GM23338 (cell line): Measurements from ENCODE around the gene KCNQ5. TPM values are rescaled to one million over a fixed set of nuclear protein-coding genes. Genes with fewer than 3 reads are reported as not detected.

ENCODE experiments used
- ATAC-seq: fragments of 200-7000 bp; cut with Tn5 transposase; 3 replicates; pipeline ENCODE4 v1.9.1; 2020
- DNase-seq: peaks from one replicate; pipeline ENCODE4 v3.0.0-alpha.2; 2015; ENCODE audit warnings: low spot score
- H2AFZ ChIP-seq: fragments of 200-600 bp; sonication (generic); 2 replicates; pipeline ENCODE4 v1.8.0; 2016; ENCODE audit warnings: antibody characterized with exemption, mild to moderate bottlenecking, moderate library complexity
- H3F3A ChIP-seq: fragments of 200-600 bp; sonication (generic); replicated peaks from 2 replicates; pipeline ENCODE4 v1.8.0; 2017; ENCODE audit warnings: antibody characterized with exemption, mixed run types, low read depth
- H3K27ac ChIP-seq: fragments of 200-600 bp; sonication (generic); 2 replicates; pipeline ENCODE4 v1.6.1; 2016; ENCODE audit warnings: low read depth
- H3K27me3 ChIP-seq: fragments of 200-600 bp; sonication (generic); 2 replicates; pipeline ENCODE4 v1.8.0; 2016; ENCODE audit warnings: mild to moderate bottlenecking, mixed run types, moderate library complexity; ENCODE audit not compliant: insufficient read depth
- H3K36me3 ChIP-seq: fragments of 200-600 bp; sonication (generic); 2 replicates; pipeline ENCODE4 v1.8.0; 2016; ENCODE audit warnings: mild to moderate bottlenecking; ENCODE audit not compliant: insufficient read depth
- H3K4me1 ChIP-seq: fragments of 200-600 bp; sonication (generic); 2 replicates; pipeline ENCODE4 v1.8.0; 2016; ENCODE audit warnings: mild to moderate bottlenecking, moderate library complexity; ENCODE audit not compliant: insufficient read depth
- H3K4me2 ChIP-seq: fragments of 200-600 bp; sonication (generic); 2 replicates; pipeline ENCODE4 v1.7.1; 2017; ENCODE audit warnings: mixed run types
- H3K4me3 ChIP-seq: fragments of 200-600 bp; sonication (generic); 2 replicates; pipeline ENCODE4 v1.6.1; 2016; ENCODE audit warnings: mixed run types
- H3K79me2 ChIP-seq: fragments of 200-600 bp; sonication (generic); replicated peaks from 2 replicates; pipeline ENCODE4 v1.8.0; 2017; ENCODE audit warnings: mild to moderate bottlenecking; ENCODE audit not compliant: insufficient read depth
- H3K9me2 ChIP-seq: fragments of 200-600 bp; sonication (generic); 2 replicates; pipeline ENCODE4 v1.8.0; 2017; ENCODE audit not compliant: insufficient read depth
- H4K20me1 ChIP-seq: fragments of 200-600 bp; sonication (generic); replicated peaks from 2 replicates; pipeline ENCODE4 v1.8.0; 2017; ENCODE audit warnings: mild to moderate bottlenecking; ENCODE audit not compliant: insufficient read depth
- H3K27ac Mint-ChIP-seq: 2 replicates; pipeline ENCODE4 v1.8.0; 2020; ENCODE audit warnings: inconsistent platforms, mild to moderate bottlenecking, moderate library complexity, mixed read lengths
- H3K27me3 Mint-ChIP-seq: 3 replicates; pipeline ENCODE4 v1.8.0; 2022; ENCODE audit warnings: low read depth, mild to moderate bottlenecking, moderate library complexity, mixed read lengths, inconsistent platforms; ENCODE audit not compliant: insufficient read depth, poor library complexity
- H3K36me3 Mint-ChIP-seq: 3 replicates; pipeline ENCODE4 v1.8.0; 2021; ENCODE audit warnings: low read depth, mild to moderate bottlenecking, inconsistent platforms, moderate library complexity, mixed read lengths
- H3K4me1 Mint-ChIP-seq: 3 replicates; pipeline ENCODE4 v1.8.0; 2020; ENCODE audit warnings: mild to moderate bottlenecking, inconsistent platforms, mixed read lengths
- H3K4me3 Mint-ChIP-seq: 3 replicates; pipeline ENCODE4 v1.8.0; 2021; ENCODE audit warnings: moderate library complexity, mild to moderate bottlenecking, inconsistent platforms, mixed read lengths
- H3K9me3 Mint-ChIP-seq: 3 replicates; pipeline ENCODE4 v1.8.0; 2020; ENCODE audit warnings: moderate library complexity, mild to moderate bottlenecking, inconsistent platforms, mixed read lengths
- CREB1 ChIP-seq: fragments of 250-450 bp; sonication (Bioruptor Pico); IDR thresholded peaks from 2 replicates; pipeline ENCODE4 v1.5.0; 2020; ENCODE audit warnings: low read depth, mild to moderate bottlenecking, moderate library complexity
- EZH2 ChIP-seq: fragments of 200-600 bp; sonication (generic); IDR thresholded peaks from one replicate; pipeline ENCODE4 v1.8.0; 2017; ENCODE audit warnings: antibody characterized with exemption, mild to moderate bottlenecking, low read depth; ENCODE audit not compliant: unreplicated experiment
- EZH2phosphoT487 ChIP-seq: fragments of 200-600 bp; sonication (generic); IDR thresholded peaks from one replicate; pipeline ENCODE4 v1.8.1; 2018; ENCODE audit warnings: antibody characterized with exemption; ENCODE audit not compliant: unreplicated experiment
- JUNB ChIP-seq: IDR thresholded peaks from one replicate; pipeline ENCODE4 v1.6.1; 2016; ENCODE audit warnings: antibody characterized with exemption; ENCODE audit not compliant: unreplicated experiment
- POLR2AphosphoS5 ChIP-seq: IDR thresholded peaks from 2 replicates; pipeline ENCODE4 v1.6.1; 2016; ENCODE audit warnings: antibody characterized with exemption, low read depth
- STAT1 ChIP-seq: IDR thresholded peaks from one replicate; pipeline ENCODE4 v1.6.1; 2016; ENCODE audit warnings: antibody characterized with exemption; ENCODE audit not compliant: unreplicated experiment
- ZNF114 ChIP-seq: fragments of 250-450 bp; sonication (Bioruptor Pico); IDR thresholded peaks from 2 replicates; pipeline ENCODE4 v1.5.0; 2020; ENCODE audit warnings: mild to moderate bottlenecking, moderate library complexity
- ZNF331 ChIP-seq: fragments of 250-450 bp; sonication (Bioruptor Pico); IDR thresholded peaks from 2 replicates; pipeline ENCODE4 v1.5.0; 2020; ENCODE audit warnings: low read depth, mild to moderate bottlenecking, moderate library complexity
- polyA plus RNA-seq: library from polyadenylated mRNA; unstranded; fragments of >200 nt; fragmentation: Nextera tagmentation; extraction: Ambion mirVana; gene quantifications from 2 replicates; pipeline ENCODE4 v1.2.1, GENCODE V29; 2016
- total RNA-seq: library from RNA; depleted of rRNA; stranded (reverse); fragments of >200 nt; shearing (Covaris generic); gene quantifications from 2 replicates; pipeline ENCODE4 v1.2.3, GENCODE V29; 2014
- TF ChIP-seq, protein P1 (sequence below), 2 experiments: fragments of 200-600 bp in 1 of 2; sonication (generic) in 1 of 2; conservative IDR thresholded peaks; 2 replicates each; pipeline versions ENCODE4 v1.5.1 to v1.6.1; 2016 to 2017; ENCODE audit warnings: antibody characterized with exemption in 2 of 2, low read depth in 2 of 2, mild to moderate bottlenecking in 2 of 2, moderate library complexity in 1 of 2
- TF ChIP-seq, protein P2 (sequence below): IDR thresholded peaks from 2 replicates; pipeline ENCODE4 v1.6.1; 2016; ENCODE audit warnings: antibody characterized with exemption
- TF ChIP-seq, protein P3 (sequence below): fragments of 250-450 bp; sonication (Bioruptor Pico); IDR thresholded peaks from 2 replicates; pipeline ENCODE4 v1.5.0; 2020; ENCODE audit warnings: mild to moderate bottlenecking, moderate library complexity

Gene KCNQ5
- total and polyA plus RNA-seq, 2 experiments from 2014 or later, result 0.68 to 0.87 TPM

DNA sequence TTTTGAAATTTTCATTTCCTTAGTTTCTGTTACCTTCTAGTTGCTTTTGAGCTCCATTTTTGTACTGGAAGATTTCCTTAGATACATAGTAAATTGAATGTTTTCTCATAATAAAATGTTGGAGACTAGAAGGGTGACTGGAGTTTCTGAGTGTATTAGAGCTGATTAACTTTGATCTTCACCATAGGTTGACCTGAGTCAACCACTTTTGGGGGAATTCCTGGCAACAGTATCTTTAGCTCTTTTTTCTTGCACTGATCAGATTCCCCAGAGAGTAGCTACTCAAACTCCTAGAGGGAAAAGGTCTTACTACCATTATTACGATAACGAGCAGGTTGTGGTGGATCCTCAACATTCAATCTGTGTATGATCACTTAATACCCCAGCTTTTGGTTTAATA, 530.7 kb downstream of the KCNQ5 start:
- H3K27me3 Mint-ChIP-seq, result peaks cover 8% of the 10 kb centered on the region
- Histone ChIP-seq H3K79me2 (no peaks in the 10 kb centered on the region), H3F3A (no peaks in the 10 kb centered on the region), H3K4me2 (no peak overlapping the region), H3K27ac (no peak overlapping the region), H3K4me1 (no peaks in the 10 kb centered on the region), H3K4me3 (no peak overlapping the region), H3K9me2 (no peaks in the 10 kb centered on the region), H3K27me3 (no peaks in the 10 kb centered on the region), H2AFZ (no peak overlapping the region), H3K36me3 (no peaks in the 10 kb centered on the region), H4K20me1 (no peaks in the 10 kb centered on the region)
- ATAC-seq (no peak), DNase-seq (no peak)
- H3K27ac Mint-ChIP-seq, result no peak overlapping the region
- peaks cover 3% of the 10 kb centered on the region; the same call in 1 of the 3 replicates for H3K36me3 Mint-ChIP-seq
- H3K9me3 Mint-ChIP-seq, result no peaks in the 10 kb centered on the region; the same call in 2 of the 3 replicates
- no peaks in the 10 kb centered on the region; the same call in 2 of the 3 replicates for H3K4me1 Mint-ChIP-seq
- H3K4me3 Mint-ChIP-seq, result no peak overlapping the region
- no peak for TF ChIP-seq EZH2phosphoT487
- no peak for TF ChIP-seq JUNB
- TF ChIP-seq POLR2AphosphoS5, result no peak
- no peak for TF ChIP-seq ZNF331 (CRISPR knock-in tag)
- no peak for TF ChIP-seq STAT1
- no peak for TF ChIP-seq EZH2
- TF ChIP-seq, protein P1, sequence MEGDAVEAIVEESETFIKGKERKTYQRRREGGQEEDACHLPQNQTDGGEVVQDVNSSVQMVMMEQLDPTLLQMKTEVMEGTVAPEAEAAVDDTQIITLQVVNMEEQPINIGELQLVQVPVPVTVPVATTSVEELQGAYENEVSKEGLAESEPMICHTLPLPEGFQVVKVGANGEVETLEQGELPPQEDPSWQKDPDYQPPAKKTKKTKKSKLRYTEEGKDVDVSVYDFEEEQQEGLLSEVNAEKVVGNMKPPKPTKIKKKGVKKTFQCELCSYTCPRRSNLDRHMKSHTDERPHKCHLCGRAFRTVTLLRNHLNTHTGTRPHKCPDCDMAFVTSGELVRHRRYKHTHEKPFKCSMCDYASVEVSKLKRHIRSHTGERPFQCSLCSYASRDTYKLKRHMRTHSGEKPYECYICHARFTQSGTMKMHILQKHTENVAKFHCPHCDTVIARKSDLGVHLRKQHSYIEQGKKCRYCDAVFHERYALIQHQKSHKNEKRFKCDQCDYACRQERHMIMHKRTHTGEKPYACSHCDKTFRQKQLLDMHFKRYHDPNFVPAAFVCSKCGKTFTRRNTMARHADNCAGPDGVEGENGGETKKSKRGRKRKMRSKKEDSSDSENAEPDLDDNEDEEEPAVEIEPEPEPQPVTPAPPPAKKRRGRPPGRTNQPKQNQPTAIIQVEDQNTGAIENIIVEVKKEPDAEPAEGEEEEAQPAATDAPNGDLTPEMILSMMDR (conservative IDR thresholded peaks at IDR 0.05; ENCODE audit: low read depth in 2 of 2), result no peak
- TF ChIP-seq, protein P2, sequence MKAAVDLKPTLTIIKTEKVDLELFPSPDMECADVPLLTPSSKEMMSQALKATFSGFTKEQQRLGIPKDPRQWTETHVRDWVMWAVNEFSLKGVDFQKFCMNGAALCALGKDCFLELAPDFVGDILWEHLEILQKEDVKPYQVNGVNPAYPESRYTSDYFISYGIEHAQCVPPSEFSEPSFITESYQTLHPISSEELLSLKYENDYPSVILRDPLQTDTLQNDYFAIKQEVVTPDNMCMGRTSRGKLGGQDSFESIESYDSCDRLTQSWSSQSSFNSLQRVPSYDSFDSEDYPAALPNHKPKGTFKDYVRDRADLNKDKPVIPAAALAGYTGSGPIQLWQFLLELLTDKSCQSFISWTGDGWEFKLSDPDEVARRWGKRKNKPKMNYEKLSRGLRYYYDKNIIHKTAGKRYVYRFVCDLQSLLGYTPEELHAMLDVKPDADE, result no peak
- TF ChIP-seq CREB1 (CRISPR knock-in tag), result no peak
- no peak for TF ChIP-seq ZNF114 (CRISPR knock-in tag)
- TF ChIP-seq, protein P3, sequence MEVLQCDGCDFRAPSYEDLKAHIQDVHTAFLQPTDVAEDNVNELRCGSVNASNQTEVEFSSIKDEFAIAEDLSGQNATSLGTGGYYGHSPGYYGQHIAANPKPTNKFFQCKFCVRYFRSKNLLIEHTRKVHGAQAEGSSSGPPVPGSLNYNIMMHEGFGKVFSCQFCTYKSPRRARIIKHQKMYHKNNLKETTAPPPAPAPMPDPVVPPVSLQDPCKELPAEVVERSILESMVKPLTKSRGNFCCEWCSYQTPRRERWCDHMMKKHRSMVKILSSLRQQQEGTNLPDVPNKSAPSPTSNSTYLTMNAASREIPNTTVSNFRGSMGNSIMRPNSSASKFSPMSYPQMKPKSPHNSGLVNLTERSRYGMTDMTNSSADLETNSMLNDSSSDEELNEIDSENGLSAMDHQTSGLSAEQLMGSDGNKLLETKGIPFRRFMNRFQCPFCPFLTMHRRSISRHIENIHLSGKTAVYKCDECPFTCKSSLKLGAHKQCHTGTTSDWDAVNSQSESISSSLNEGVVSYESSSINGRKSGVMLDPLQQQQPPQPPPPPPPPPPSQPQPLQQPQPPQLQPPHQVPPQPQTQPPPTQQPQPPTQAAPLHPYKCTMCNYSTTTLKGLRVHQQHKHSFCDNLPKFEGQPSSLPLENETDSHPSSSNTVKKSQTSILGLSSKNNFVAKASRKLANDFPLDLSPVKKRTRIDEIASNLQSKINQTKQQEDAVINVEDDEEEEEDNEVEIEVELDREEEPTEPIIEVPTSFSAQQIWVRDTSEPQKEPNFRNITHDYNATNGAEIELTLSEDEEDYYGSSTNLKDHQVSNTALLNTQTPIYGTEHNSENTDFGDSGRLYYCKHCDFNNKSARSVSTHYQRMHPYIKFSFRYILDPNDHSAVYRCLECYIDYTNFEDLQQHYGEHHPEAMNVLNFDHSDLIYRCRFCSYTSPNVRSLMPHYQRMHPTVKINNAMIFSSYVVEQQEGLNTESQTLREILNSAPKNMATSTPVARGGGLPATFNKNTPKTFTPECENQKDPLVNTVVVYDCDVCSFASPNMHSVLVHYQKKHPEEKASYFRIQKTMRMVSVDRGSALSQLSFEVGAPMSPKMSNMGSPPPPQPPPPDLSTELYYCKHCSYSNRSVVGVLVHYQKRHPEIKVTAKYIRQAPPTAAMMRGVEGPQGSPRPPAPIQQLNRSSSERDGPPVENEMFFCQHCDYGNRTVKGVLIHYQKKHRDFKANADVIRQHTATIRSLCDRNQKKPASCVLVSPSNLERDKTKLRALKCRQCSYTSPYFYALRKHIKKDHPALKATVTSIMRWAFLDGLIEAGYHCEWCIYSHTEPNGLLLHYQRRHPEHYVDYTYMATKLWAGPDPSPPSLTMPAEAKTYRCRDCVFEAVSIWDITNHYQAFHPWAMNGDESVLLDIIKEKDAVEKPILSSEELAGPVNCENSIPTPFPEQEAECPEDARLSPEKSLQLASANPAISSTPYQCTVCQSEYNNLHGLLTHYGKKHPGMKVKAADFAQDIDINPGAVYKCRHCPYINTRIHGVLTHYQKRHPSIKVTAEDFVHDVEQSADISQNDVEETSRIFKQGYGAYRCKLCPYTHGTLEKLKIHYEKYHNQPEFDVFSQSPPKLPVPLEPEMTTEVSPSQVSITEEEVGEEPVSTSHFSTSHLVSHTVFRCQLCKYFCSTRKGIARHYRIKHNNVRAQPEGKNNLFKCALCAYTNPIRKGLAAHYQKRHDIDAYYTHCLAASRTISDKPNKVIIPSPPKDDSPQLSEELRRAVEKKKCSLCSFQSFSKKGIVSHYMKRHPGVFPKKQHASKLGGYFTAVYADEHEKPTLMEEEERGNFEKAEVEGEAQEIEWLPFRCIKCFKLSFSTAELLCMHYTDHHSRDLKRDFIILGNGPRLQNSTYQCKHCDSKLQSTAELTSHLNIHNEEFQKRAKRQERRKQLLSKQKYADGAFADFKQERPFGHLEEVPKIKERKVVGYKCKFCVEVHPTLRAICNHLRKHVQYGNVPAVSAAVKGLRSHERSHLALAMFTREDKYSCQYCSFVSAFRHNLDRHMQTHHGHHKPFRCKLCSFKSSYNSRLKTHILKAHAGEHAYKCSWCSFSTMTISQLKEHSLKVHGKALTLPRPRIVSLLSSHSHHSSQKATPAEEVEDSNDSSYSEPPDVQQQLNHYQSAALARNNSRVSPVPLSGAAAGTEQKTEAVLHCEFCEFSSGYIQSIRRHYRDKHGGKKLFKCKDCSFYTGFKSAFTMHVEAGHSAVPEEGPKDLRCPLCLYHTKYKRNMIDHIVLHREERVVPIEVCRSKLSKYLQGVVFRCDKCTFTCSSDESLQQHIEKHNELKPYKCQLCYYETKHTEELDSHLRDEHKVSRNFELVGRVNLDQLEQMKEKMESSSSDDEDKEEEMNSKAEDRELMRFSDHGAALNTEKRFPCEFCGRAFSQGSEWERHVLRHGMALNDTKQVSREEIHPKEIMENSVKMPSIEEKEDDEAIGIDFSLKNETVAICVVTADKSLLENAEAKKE (CRISPR knock-in tag), result no peak
